Epithelial cell of proximal tubule (primary cell): ENCODE results near the gene SARM1. TPM values are rescaled to one million over a fixed set of nuclear protein-coding genes. Genes with fewer than 3 reads are reported as not detected.

Experiments used
- DNase-seq: peaks from one replicate; pipeline ENCODE4 v3.0.0-alpha.2; 2011; ENCODE audit warnings: low read depth
- H3K4me3 ChIP-seq: 2 replicates; pipeline ENCODE4 v1.5.1; 2011; ENCODE audit warnings: low read depth, mild to moderate bottlenecking, low read length
- CTCF ChIP-seq: conservative IDR thresholded peaks from 2 replicates; pipeline ENCODE4 v1.5.1; 2012; ENCODE audit warnings: low read depth, mild to moderate bottlenecking, low read length
- total RNA-seq: library from RNA; depleted of rRNA; stranded (reverse); fragments of >200 nt; gene quantifications from 2 replicates; pipeline ENCODE4 v1.2.3, GENCODE V29; 2015

Gene SARM1
- total RNA-seq, 1 donor from 2014 or later = 0.81 TPM

GRCh38 chr17:28347261-28347891 is 24.1 kb upstream of the SARM1 start:
- TF ChIP-seq CTCF = no peak
- no peak for DNase-seq

GRCh38 chr17:28348979-28349378 is 22.5 kb upstream of the SARM1 start:
- no peak for DNase-seq
- H3K4me3 ChIP-seq = no peak overlapping the region
- TF ChIP-seq CTCF = no peak

More at GRCh38 chr17:28347261-28347891, 24.1 kb upstream of the SARM1 start:
- no peak overlapping the region for H3K4me3 ChIP-seq

- DNase-seq = no peak
- TF ChIP-seq CTCF = no peak
- H3K4me3 ChIP-seq = no peak overlapping the region
These were observed 21.2 kb upstream of the SARM1 start for GRCh38 chr17:28350271-28350670.

GRCh38 chr17:28357061-28357900 is 14.2 kb upstream of the SARM1 start, which contains the start of gene POLDIP2:
Gene POLDIP2 (minus strand): TSS chr17:28357527. CDS start chr17:28357448, 79 bp downstream.
- peak within 1 kb of the TSS; percentile 91 for H3K4me3 ChIP-seq
- no peak for TF ChIP-seq CTCF
- DNase-seq = no peak

- no peak for DNase-seq
- peak overlapping the region; percentile 91 for H3K4me3 ChIP-seq
- no peak for TF ChIP-seq CTCF
These were observed 13.6 kb upstream of the SARM1 start for GRCh38 chr17:28357901-28358197.

- H3K4me3 ChIP-seq = no peak overlapping the region
- no peak for TF ChIP-seq CTCF
- DNase-seq = no peak
These were observed 8.3 kb upstream of the SARM1 start for GRCh38 chr17:28363186-28363585.
